Epithelial cell of esophagus (primary cell): ENCODE results near the gene RANGAP1.

ENCODE experiments used
- DNase-seq: peaks from one replicate; pipeline ENCODE4 v3.0.0; 2010; ENCODE audit warnings: low read depth
- H3K4me3 ChIP-seq: 2 replicates; pipeline ENCODE4 v1.5.1; 2011; ENCODE audit warnings: mild to moderate bottlenecking, low read length, control low read depth
- TF ChIP-seq, protein P1 (sequence below): IDR thresholded peaks from 2 replicates; pipeline ENCODE4 v1.5.1; 2011; ENCODE audit warnings: low read depth, mild to moderate bottlenecking, low read length, control low read depth, inconsistent platforms; ENCODE audit not compliant: insufficient read depth; ENCODE audit errors: missing control alignments

The RANGAP1 gene

DNA sequence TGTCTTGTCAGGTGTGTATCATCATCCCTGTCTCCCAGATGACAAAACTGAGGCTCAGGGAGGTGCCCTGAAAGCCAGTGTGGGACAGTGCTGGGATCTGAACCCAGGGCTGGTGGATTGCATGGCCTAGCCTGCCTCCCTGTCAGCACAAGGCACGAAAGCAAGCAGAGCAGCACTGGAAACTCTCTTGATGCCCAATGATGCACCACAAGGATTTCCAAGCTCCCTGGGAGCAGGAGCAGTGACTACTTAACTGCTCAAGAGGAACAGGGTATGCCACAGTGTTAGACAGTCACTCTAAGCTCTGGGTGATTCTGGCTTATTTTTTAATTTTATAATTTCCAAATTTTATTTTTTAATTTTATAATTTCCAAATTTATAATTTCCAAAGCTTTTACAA lies 24.3 kb upstream of the RANGAP1 start:
- no peak for DNase-seq
- H3K4me3 ChIP-seq = no peak overlapping the region
- TF ChIP-seq, protein P1, sequence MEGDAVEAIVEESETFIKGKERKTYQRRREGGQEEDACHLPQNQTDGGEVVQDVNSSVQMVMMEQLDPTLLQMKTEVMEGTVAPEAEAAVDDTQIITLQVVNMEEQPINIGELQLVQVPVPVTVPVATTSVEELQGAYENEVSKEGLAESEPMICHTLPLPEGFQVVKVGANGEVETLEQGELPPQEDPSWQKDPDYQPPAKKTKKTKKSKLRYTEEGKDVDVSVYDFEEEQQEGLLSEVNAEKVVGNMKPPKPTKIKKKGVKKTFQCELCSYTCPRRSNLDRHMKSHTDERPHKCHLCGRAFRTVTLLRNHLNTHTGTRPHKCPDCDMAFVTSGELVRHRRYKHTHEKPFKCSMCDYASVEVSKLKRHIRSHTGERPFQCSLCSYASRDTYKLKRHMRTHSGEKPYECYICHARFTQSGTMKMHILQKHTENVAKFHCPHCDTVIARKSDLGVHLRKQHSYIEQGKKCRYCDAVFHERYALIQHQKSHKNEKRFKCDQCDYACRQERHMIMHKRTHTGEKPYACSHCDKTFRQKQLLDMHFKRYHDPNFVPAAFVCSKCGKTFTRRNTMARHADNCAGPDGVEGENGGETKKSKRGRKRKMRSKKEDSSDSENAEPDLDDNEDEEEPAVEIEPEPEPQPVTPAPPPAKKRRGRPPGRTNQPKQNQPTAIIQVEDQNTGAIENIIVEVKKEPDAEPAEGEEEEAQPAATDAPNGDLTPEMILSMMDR = no peak

DNA sequence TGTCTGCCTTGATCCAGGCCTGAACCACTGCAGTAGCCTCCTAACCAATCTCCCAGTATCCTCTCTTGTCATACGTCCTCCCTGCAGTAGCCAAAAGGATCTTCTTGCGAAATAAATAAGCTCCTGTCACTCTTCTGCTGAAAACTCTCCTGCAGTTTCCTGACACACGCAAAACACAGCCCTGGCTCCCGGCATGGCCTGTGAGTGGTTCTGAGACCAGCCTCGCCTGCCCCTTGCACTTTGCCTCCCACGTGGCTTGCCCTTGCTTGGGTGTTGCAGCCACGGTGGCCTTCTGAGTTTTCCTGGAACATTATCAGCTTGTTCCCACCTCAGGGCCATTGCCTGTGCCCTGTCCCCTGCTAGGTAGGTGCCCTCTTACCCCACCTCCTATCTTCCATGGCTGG lies 22.6 kb upstream of the RANGAP1 start:
- DNase-seq = no peak
- no peak overlapping the region for H3K4me3 ChIP-seq
- TF ChIP-seq, protein P1 = no peak

DNA sequence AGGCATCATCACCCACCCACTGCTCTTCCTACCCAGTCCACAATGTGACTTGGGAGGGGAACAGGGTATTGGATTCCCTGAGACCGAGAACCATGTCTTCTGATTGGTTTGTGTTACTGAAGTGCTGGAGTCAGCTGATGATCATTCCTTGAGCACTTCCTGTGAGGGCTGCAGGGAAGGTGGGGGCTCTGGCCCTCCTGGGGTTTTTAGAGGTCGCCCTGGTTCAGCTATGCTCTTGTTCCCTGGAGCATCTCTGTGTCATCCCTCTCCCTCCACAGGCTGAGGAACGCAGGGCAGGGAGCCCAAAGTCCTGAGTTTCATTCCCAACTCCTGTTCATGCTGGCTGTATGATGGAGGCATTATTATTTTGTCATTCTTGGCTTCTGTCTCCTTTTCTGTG lies 22.1 kb upstream of the RANGAP1 start:
- TF ChIP-seq, protein P1 = no peak
- no peak overlapping the region for H3K4me3 ChIP-seq
- no peak for DNase-seq

DNA sequence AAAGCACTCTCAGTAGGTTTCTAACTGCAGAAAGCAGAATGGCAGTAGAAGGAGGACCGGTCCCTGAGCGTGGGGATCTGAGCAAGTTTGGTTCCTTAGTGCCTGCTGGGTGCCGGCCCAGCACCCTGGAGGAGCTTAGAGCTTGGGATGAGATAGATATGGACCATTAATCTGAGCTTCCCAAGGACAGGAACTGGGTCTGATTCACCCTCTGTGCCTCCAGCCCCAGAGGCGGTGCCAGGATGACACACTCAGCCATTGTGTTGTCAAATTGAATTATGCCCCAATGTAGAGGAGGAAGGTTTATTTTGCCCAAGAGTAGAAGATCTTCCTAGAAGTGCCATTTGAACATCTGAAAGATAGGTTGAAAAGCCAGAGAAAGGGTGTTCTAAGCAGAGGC lies 19.7 kb upstream of the RANGAP1 start:
- DNase-seq = peak; percentile 87
- TF ChIP-seq, protein P1 = no peak
- no peak overlapping the region for H3K4me3 ChIP-seq

DNA sequence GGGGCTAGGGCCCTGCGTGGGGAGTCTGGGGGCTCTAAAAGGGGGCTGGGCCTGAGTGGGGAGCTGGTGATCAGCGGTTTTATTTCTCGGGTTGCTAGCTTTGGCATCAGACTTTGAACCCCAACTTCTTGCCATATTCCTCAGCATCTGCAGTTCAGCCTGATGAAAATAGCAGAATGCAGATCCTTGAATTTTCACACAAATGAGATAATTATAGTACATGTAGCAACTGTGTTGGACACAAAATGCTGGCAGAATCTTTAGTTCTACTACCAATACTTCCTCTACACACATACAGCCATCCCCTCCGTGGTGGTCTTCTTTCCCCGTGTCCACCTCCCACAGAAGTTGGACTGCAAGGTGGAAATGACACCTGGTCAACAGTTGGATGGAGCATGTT lies 16.8 kb upstream of the RANGAP1 start:
- TF ChIP-seq, protein P1 = no peak
- peak overlapping the region; percentile 73 for H3K4me3 ChIP-seq
- DNase-seq = no peak

DNA sequence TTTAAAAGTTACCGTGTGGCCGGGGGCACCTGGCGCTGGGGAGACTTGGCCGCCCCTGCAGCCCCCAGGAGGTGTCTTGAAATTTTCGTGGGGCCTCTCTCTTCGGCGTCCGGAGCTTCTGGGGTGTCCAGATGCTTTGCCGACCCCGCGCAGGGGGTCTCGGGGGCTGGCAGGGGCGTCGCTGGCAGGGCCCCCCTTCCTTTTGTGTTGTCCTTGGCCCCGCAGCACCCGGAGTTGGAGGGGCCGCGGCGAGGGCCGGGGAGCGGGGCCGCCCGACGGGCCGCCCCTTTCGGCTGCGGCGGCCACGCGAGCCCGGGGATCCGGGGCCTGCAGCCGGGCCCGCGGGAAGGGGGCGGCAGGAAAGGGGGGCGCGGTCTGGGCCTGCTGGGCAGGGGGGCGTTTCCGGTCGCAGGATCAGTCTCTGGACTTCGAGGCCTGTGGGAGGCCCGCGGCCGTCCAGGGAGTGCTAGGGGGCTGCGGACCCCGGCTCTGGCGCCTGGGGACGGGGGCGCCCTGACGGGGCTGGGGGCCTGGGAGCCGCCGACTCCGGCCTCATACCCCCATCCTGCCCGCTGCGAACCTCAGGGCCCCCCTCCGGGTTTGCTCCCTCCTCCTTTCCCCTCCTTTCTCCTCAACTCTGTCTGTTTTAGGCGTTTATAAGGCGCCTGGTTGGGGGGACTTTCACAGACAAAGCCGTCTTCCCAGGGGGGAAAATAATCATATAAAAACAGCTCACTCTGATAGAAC lies 16.2 kb upstream of the RANGAP1 start:
- peak overlapping the region; percentile 73 for H3K4me3 ChIP-seq
- TF ChIP-seq, protein P1 = no peak
- no peak for DNase-seq
